KMS-11 (cell line): ENCODE results near the gene UBASH3B.

Source experiments
- H2AFZ ChIP-seq: fragments of 200-600 bp; sonication (generic); 2 replicates; pipeline ENCODE4 v1.6.1; 2016; ENCODE audit warnings: antibody characterized with exemption, mixed run types, low read depth
- H3K27ac ChIP-seq: fragments of 200-600 bp; sonication (generic); 2 replicates; pipeline ENCODE4 v1.6.1; 2016; ENCODE audit warnings: mild to moderate bottlenecking, mixed run types
- H3K27me3 ChIP-seq: fragments of 200-600 bp; sonication (generic); 2 replicates; pipeline ENCODE4 v1.6.1; 2017; ENCODE audit warnings: mild to moderate bottlenecking, low read depth, mixed run types, moderate library complexity; ENCODE audit not compliant: insufficient read depth
- H3K36me3 ChIP-seq: fragments of 200-600 bp; sonication (generic); 2 replicates; pipeline ENCODE4 v1.6.1; 2017; ENCODE audit warnings: mild to moderate bottlenecking, mixed run types; ENCODE audit not compliant: insufficient read depth
- H3K4me1 ChIP-seq: fragments of 200-600 bp; sonication (generic); 2 replicates; pipeline ENCODE4 v1.6.1; 2016; ENCODE audit warnings: mild to moderate bottlenecking, low read depth, mixed run types; ENCODE audit not compliant: poor library complexity, severe bottlenecking
- H3K4me2 ChIP-seq: fragments of 200-600 bp; sonication (generic); 2 replicates; pipeline ENCODE4 v1.7.0; 2016; ENCODE audit warnings: mild to moderate bottlenecking, mixed run types
- H3K4me3 ChIP-seq: fragments of 200-600 bp; sonication (generic); IDR thresholded peaks from 2 replicates; pipeline ENCODE4 v1.6.1; 2017; ENCODE audit warnings: low read depth, low read length, mixed read lengths; ENCODE audit not compliant: insufficient read depth
- H3K79me2 ChIP-seq: fragments of 200-600 bp; sonication (generic); 2 replicates; pipeline ENCODE4 v1.6.1; 2016; ENCODE audit warnings: low read depth, mixed run types; ENCODE audit not compliant: insufficient read depth
- H3K9ac ChIP-seq: fragments of 200-600 bp; sonication (generic); 2 replicates; pipeline ENCODE4 v1.6.1; 2016; ENCODE audit warnings: mild to moderate bottlenecking, mixed run types
- H4K20me1 ChIP-seq: fragments of 200-600 bp; sonication (generic); 2 replicates; pipeline ENCODE4 v1.6.1; 2016; ENCODE audit warnings: mild to moderate bottlenecking, mixed run types; ENCODE audit not compliant: insufficient read depth
- CTCF ChIP-seq: fragments of 200-600 bp; sonication (generic); conservative IDR thresholded peaks from 2 replicates; pipeline ENCODE4 v1.6.1; 2017; ENCODE audit warnings: low read depth, mild to moderate bottlenecking, antibody characterized with exemption, low read length, moderate library complexity, mixed read lengths

Gene UBASH3B

GRCh38 chr11:122642971-122643370, 12.6 kb upstream of the UBASH3B start:
- Histone ChIP-seq H4K20me1 (no peaks in the 10 kb centered on the region), H3K4me3 (no peak overlapping the region), H3K4me1 (no peaks in the 10 kb centered on the region), H3K9ac (no peak overlapping the region), H3K27me3 (no peaks in the 10 kb centered on the region), H3K27ac (no peak overlapping the region), H3K79me2 (no peaks in the 10 kb centered on the region), H2AFZ (no peak overlapping the region), H3K36me3 (no peaks in the 10 kb centered on the region), H3K4me2 (no peak overlapping the region)
- no peak for TF ChIP-seq CTCF

GRCh38 chr11:122645847-122646246, 9.7 kb upstream of the UBASH3B start:
- Histone ChIP-seq H3K4me3 (no peak overlapping the region), H3K36me3 (no peaks in the 10 kb centered on the region), H2AFZ (no peak overlapping the region), H3K4me2 (no peak overlapping the region), H3K27ac (no peak overlapping the region), H3K4me1 (no peaks in the 10 kb centered on the region), H3K27me3 (no peaks in the 10 kb centered on the region), H3K79me2 (no peaks in the 10 kb centered on the region), H4K20me1 (no peaks in the 10 kb centered on the region), H3K9ac (no peak overlapping the region)
- TF ChIP-seq CTCF = no peak

GRCh38 chr11:122646549-122647340, 8.8 kb upstream of the UBASH3B start:
- H2AFZ ChIP-seq = no peak overlapping the region
- no peaks in the 10 kb centered on the region for H4K20me1 ChIP-seq
- no peaks in the 10 kb centered on the region for H3K4me1 ChIP-seq
- no peaks in the 10 kb centered on the region for H3K79me2 ChIP-seq
- no peak overlapping the region for H3K9ac ChIP-seq
- TF ChIP-seq CTCF = no peak
- H3K4me2 ChIP-seq = no peak overlapping the region
- H3K27ac ChIP-seq = no peak overlapping the region
- no peak overlapping the region for H3K4me3 ChIP-seq
- H3K36me3 ChIP-seq = no peaks in the 10 kb centered on the region
- H3K27me3 ChIP-seq = no peaks in the 10 kb centered on the region

- Histone ChIP-seq H3K27ac (no peak overlapping the region), H2AFZ (no peak overlapping the region), H3K79me2 (no peaks in the 10 kb centered on the region)
Observed at GRCh38 chr11:122647736-122648275, 7.7 kb upstream of the UBASH3B start.

More at GRCh38 chr11:122647736-122648275, 7.7 kb upstream of the UBASH3B start:
- no peak overlapping the region for H3K9ac ChIP-seq
- no peaks in the 10 kb centered on the region for H3K27me3 ChIP-seq
- no peak overlapping the region for H3K4me2 ChIP-seq
- no peak overlapping the region for H3K4me3 ChIP-seq
- no peaks in the 10 kb centered on the region for H3K4me1 ChIP-seq
- H3K36me3 ChIP-seq = no peaks in the 10 kb centered on the region
- H4K20me1 ChIP-seq = no peaks in the 10 kb centered on the region
- no peak for TF ChIP-seq CTCF
